Measurements from ENCODE around the gene TMEM273. TPM values are rescaled to one million over a fixed set of nuclear protein-coding genes. Genes with fewer than 3 reads are reported as not detected.

Gene TMEM273
- total and polyA plus RNA-seq, 10 of the 15 experiments (the other 5 are each of a cell fraction or from before 2014, with no cell fraction given), result 10.3 to 46.3 (median 26.4) TPM

DNA sequence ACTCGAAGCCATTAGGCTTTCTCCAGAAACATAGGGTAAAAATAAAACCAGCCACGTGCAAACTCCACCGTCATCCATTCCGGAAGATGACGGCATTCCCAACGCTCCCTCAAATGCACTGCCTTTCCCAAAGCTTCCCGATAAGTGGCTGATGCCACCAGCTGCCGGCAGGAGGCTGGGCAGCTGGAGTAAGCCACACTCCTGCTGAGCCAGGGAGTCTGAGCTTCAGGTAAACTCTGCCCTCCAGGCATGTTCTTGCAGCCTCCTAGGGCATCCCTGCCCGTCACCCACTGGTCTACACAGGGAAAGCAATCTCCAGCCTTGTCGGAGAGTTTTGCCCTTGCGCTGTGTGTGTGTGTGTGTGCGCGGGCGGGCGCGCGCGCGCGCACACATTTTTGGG, 40.5 kb upstream of the TMEM273 start:
- Histone ChIP-seq H3K9me3 (replicated peaks; ENCODE audit: control insufficient read depth, insufficient read depth, low read length) (no peaks in the 10 kb centered on the region), H3K79me2 (ENCODE audit: control insufficient read depth, insufficient read depth, low read length) (no peaks in the 10 kb centered on the region), H3K4me3 (no peak overlapping the region), H3K27me3 (replicated peaks in 1 of 2; ENCODE audit: control insufficient read depth in 2 of 2, insufficient read depth in 2 of 2, low read length in 1 of 2) (no peaks in the 10 kb centered on the region; a peak in 1 of 4 replicates), H3K9ac (ENCODE audit: control insufficient read depth, insufficient read depth, low read length) (no peak overlapping the region), H2AFZ (ENCODE audit: control insufficient read depth, low read depth, low read length) (no peak overlapping the region), H3K27ac (ENCODE audit: control insufficient read depth, insufficient read depth) (no peak overlapping the region), H4K20me1 (ENCODE audit: control insufficient read depth, insufficient read depth) (no peaks in the 10 kb centered on the region), H3K4me2 (ENCODE audit: control insufficient read depth, insufficient read depth) (no peak overlapping the region), H3K4me1 (ENCODE audit: control insufficient read depth, insufficient read depth, low read length) (no peaks in the 10 kb centered on the region), H3K36me3 (ENCODE audit: control insufficient read depth in 2 of 2, insufficient read depth in 2 of 2, low read length in 1 of 2) (no peaks in the 10 kb centered on the region)
- no peak for TF ChIP-seq NR2C2 (IDR thresholded peaks at IDR 0.05; ENCODE audit: borderline replicate concordance, control insufficient read depth, insufficient read length, low read depth)
- SMC1A ChIA-PET (ENCODE audit: uncharacterized antibody, unreplicated experiment), result no interaction called here
- intact Hi-C loops (cut with micrococcal nuclease; ENCODE audit: unreplicated experiment), result no loop called here
- no TSS peak for BruUV-seq (replicated peaks)
- CTCF ChIA-PET, result no interaction called here
- ATAC-seq (no peak), FAIRE-seq (no peak), DNase-seq (ENCODE audit: low read depth, low spot score) (no peak)
- POLR2A ChIA-PET, result no interaction called here
- RAD21 ChIA-PET (ENCODE audit: unreplicated experiment), result no interaction called here
- in situ Hi-C loops (cut with MboI), result no loop called here
- WGBS (ENCODE audit: insufficient coverage, insufficient replicate concordance, low lambda C conversion rate, missing lambda C conversion rate), result 63% methylated on average over 20 of the region's 20 CpGs

DNA sequence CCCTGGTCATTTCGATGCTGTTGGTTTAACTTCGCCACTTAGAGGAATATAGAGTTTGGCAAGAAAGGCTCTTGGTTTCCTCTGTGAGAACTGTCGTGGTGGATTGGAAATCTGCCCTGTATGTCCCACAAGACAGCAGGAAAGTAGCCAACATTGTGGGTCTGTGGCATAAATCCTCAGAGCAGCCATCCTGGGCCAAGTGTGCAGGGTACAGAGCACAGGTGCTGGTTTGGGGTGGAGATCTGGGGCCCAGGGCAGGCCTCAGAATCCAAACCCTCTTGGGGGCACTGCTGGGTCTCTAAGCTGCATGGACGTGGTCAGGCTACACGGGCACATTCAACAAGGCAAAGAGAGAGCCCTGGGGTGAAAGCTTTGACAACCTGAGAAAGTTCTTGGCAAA, 39.2 kb upstream of the TMEM273 start:
- in situ Hi-C loops (cut with MboI) (no loop called here), intact Hi-C loops (cut with micrococcal nuclease; ENCODE audit: unreplicated experiment) (no loop called here)
- H3K4me1 ChIP-seq (ENCODE audit: control insufficient read depth, insufficient read depth, low read length), result no peaks in the 10 kb centered on the region
- no TSS peak for BruUV-seq (replicated peaks)
- no peak overlapping the region for H3K9ac ChIP-seq (ENCODE audit: control insufficient read depth, insufficient read depth, low read length)
- H3K79me2 ChIP-seq (ENCODE audit: control insufficient read depth, insufficient read depth, low read length), result no peaks in the 10 kb centered on the region
- FAIRE-seq, result no peak
- ChIA-PET POLR2A (interaction anchor here (0.6 kb wide), 1 partner anchor 538 kb away, joined by 9 read pairs; no protein-coding TSS in a partner anchor), CTCF (no interaction called here), RAD21 (ENCODE audit: unreplicated experiment) (no interaction called here), SMC1A (ENCODE audit: uncharacterized antibody, unreplicated experiment) (interaction anchor here (0.6 to 1.4 kb wide), 2 partner anchors 8 to 19 kb away, joined by 3 to 4 read pairs; no protein-coding TSS in a partner anchor)
- TF ChIP-seq SRF (IDR thresholded peaks at IDR 0.05; ENCODE audit: low read depth in 2 of 2, low read length in 2 of 2) (no peak), RFX5 (IDR thresholded peaks at IDR 0.05; ENCODE audit: low read depth, low read length) (no peak), CREM (IDR thresholded peaks at IDR 0.05; ENCODE audit: low read depth) (no peak), NR2F1 (conservative IDR thresholded peaks at IDR 0.05) (no peak), SUPT20H (IDR thresholded peaks at IDR 0.05; ENCODE audit: borderline replicate concordance, control insufficient read depth, low read depth, low read length) (no peak)
- no peak for ATAC-seq
- DNase-seq (ENCODE audit: low read depth, low spot score), result no peak
- no peaks in the 10 kb centered on the region; the same call in 2 of the 3 replicates for H3K9me3 ChIP-seq (replicated peaks; ENCODE audit: control insufficient read depth, insufficient read depth, low read length)
- 8% methylated on average over 5 of the region's 5 CpGs for WGBS (ENCODE audit: insufficient coverage, insufficient replicate concordance, low lambda C conversion rate, missing lambda C conversion rate)
- H2AFZ ChIP-seq (ENCODE audit: control insufficient read depth, low read depth, low read length), result no peak overlapping the region
- H4K20me1 ChIP-seq (ENCODE audit: control insufficient read depth, insufficient read depth), result no peaks in the 10 kb centered on the region
- no peak overlapping the region for H3K4me3 ChIP-seq
- H3K36me3 ChIP-seq (ENCODE audit: control insufficient read depth in 2 of 2, insufficient read depth in 2 of 2, low read length in 1 of 2), result no peaks in the 10 kb centered on the region
- no peak overlapping the region for H3K4me2 ChIP-seq (ENCODE audit: control insufficient read depth, insufficient read depth)
- no peaks in the 10 kb centered on the region; a peak in 1 of 4 replicates for H3K27me3 ChIP-seq (replicated peaks in 1 of 2; ENCODE audit: control insufficient read depth in 2 of 2, insufficient read depth in 2 of 2, low read length in 1 of 2)
- H3K27ac ChIP-seq (ENCODE audit: control insufficient read depth, insufficient read depth), result no peak overlapping the region

All from GM12878 (cell line).